Measurements from ENCODE around the gene REXO5.

Gene REXO5

GRCh38 chr16:20774703-20775362, 31.5 kb upstream of the REXO5 start:
- Histone ChIP-seq H3K9me3 (ENCODE audit: control insufficient read depth, insufficient read depth, low read depth, low read length) (no peaks in the 10 kb centered on the region), H3K36me3 (ENCODE audit: control insufficient read depth in 2 of 2, insufficient read depth in 1 of 2, low read length in 2 of 2) (no peaks in the 10 kb centered on the region), H3K4me3 (ENCODE audit: low read depth, low read length) (no peak overlapping the region), H3K27ac (ENCODE audit: extremely low read depth, low read depth, low read length) (no peak overlapping the region), H3K4me1 (ENCODE audit: control insufficient read depth, insufficient read depth, low read length) (no peaks in the 10 kb centered on the region)
- ChIA-PET POLR2A (no interaction called here), CTCF (interaction anchor here (0.6 to 2.7 kb wide), 9 partner anchors 8 to 388 kb away, joined by 3 to 15 read pairs (median 4); no protein-coding TSS in a partner anchor)
- peak; percentile 81 for TF ChIP-seq ZNF335 (tag by site-specific recombination; conservative IDR thresholded peaks at IDR 0.05)
- TF ChIP-seq GLI4 (tag by site-specific recombination; IDR thresholded peaks at IDR 0.05): no peak
- TF ChIP-seq ZNF654 (tag by site-specific recombination; IDR thresholded peaks at IDR 0.05; ENCODE audit: low read depth): peak; percentile 30
- TF ChIP-seq, protein P1, sequence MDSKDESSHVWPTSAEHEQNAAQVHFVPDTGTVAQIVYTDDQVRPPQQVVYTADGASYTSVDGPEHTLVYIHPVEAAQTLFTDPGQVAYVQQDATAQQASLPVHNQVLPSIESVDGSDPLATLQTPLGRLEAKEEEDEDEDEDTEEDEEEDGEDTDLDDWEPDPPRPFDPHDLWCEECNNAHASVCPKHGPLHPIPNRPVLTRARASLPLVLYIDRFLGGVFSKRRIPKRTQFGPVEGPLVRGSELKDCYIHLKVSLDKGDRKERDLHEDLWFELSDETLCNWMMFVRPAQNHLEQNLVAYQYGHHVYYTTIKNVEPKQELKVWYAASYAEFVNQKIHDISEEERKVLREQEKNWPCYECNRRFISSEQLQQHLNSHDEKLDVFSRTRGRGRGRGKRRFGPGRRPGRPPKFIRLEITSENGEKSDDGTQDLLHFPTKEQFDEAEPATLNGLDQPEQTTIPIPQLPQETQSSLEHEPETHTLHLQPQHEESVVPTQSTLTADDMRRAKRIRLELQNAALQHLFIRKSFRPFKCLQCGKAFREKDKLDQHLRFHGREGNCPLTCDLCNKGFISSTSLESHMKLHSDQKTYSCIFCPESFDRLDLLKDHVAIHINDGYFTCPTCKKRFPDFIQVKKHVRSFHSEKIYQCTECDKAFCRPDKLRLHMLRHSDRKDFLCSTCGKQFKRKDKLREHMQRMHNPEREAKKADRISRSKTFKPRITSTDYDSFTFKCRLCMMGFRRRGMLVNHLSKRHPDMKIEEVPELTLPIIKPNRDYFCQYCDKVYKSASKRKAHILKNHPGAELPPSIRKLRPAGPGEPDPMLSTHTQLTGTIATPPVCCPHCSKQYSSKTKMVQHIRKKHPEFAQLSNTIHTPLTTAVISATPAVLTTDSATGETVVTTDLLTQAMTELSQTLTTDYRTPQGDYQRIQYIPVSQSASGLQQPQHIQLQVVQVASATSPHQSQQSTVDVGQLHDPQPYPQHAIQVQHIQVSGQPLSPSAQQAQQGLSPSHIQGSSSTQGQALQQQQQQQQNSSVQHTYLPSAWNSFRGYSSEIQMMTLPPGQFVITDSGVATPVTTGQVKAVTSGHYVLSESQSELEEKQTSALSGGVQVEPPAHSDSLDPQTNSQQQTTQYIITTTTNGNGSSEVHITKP (tag by site-specific recombination; IDR thresholded peaks at IDR 0.05): 0 out of 2 replicates have a peak, but pooled peaks have one; percentile 27
- TF ChIP-seq, protein P2, sequence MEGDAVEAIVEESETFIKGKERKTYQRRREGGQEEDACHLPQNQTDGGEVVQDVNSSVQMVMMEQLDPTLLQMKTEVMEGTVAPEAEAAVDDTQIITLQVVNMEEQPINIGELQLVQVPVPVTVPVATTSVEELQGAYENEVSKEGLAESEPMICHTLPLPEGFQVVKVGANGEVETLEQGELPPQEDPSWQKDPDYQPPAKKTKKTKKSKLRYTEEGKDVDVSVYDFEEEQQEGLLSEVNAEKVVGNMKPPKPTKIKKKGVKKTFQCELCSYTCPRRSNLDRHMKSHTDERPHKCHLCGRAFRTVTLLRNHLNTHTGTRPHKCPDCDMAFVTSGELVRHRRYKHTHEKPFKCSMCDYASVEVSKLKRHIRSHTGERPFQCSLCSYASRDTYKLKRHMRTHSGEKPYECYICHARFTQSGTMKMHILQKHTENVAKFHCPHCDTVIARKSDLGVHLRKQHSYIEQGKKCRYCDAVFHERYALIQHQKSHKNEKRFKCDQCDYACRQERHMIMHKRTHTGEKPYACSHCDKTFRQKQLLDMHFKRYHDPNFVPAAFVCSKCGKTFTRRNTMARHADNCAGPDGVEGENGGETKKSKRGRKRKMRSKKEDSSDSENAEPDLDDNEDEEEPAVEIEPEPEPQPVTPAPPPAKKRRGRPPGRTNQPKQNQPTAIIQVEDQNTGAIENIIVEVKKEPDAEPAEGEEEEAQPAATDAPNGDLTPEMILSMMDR (tag by site-specific recombination; IDR thresholded peaks at IDR 0.05): peak; percentile 58; the same call in 1 of the 2 replicates
- TF ChIP-seq ZNF664 (tag by site-specific recombination; IDR thresholded peaks at IDR 0.05): no peak

- POLR2A ChIA-PET: no interaction called here
- CTCF ChIA-PET: interaction anchor here (0.7 kb wide), 1 partner anchor 252 kb away, joined by 3 read pairs; no protein-coding TSS in a partner anchor
- H3K27ac ChIP-seq (ENCODE audit: extremely low read depth, low read depth, low read length): no peak overlapping the region
These were observed 24.6 kb upstream of the REXO5 start for GRCh38 chr16:20781697-20782096.

GRCh38 chr16:20782470-20782869, 23.9 kb upstream of the REXO5 start:
- Histone ChIP-seq H3K27ac (ENCODE audit: extremely low read depth, low read depth, low read length) (no peak overlapping the region), H3K9me3 (ENCODE audit: control insufficient read depth, insufficient read depth, low read depth, low read length) (no peaks in the 10 kb centered on the region), H3K4me3 (ENCODE audit: low read depth, low read length) (no peak overlapping the region), H3K4me1 (ENCODE audit: control insufficient read depth, insufficient read depth, low read length) (no peaks in the 10 kb centered on the region), H3K36me3 (ENCODE audit: control insufficient read depth in 2 of 2, insufficient read depth in 1 of 2, low read length in 2 of 2) (no peaks in the 10 kb centered on the region)
- ChIA-PET CTCF (interaction anchor here (1.5 kb wide), 1 partner anchor 7 kb away, joined by 6 read pairs; no protein-coding TSS in a partner anchor), POLR2A (interaction anchor here (0.7 kb wide), 1 partner anchor 14 kb away, joined by 3 read pairs; no protein-coding TSS in a partner anchor)
- TF ChIP-seq ZNF138 (tag by site-specific recombination; IDR thresholded peaks at IDR 0.05; ENCODE audit: borderline replicate concordance) (no peak), REPIN1 (tag by site-specific recombination; IDR thresholded peaks at IDR 0.05; ENCODE audit: low read depth) (no peak), MYNN (tag by site-specific recombination; IDR thresholded peaks at IDR 0.05; ENCODE audit: borderline replicate concordance) (no peak), ZNF426 (tag by site-specific recombination; IDR thresholded peaks at IDR 0.05) (no peak), ZNF473 (tag by site-specific recombination; IDR thresholded peaks at IDR 0.05) (no peak), ZNF133 (tag by site-specific recombination; IDR thresholded peaks at IDR 0.05) (no peak), KLF16 (tag by site-specific recombination; IDR thresholded peaks at IDR 0.05) (no peak), KLF9 (tag by site-specific recombination; IDR thresholded peaks at IDR 0.05; ENCODE audit: low read depth) (no peak)
- TF ChIP-seq, protein P3, sequence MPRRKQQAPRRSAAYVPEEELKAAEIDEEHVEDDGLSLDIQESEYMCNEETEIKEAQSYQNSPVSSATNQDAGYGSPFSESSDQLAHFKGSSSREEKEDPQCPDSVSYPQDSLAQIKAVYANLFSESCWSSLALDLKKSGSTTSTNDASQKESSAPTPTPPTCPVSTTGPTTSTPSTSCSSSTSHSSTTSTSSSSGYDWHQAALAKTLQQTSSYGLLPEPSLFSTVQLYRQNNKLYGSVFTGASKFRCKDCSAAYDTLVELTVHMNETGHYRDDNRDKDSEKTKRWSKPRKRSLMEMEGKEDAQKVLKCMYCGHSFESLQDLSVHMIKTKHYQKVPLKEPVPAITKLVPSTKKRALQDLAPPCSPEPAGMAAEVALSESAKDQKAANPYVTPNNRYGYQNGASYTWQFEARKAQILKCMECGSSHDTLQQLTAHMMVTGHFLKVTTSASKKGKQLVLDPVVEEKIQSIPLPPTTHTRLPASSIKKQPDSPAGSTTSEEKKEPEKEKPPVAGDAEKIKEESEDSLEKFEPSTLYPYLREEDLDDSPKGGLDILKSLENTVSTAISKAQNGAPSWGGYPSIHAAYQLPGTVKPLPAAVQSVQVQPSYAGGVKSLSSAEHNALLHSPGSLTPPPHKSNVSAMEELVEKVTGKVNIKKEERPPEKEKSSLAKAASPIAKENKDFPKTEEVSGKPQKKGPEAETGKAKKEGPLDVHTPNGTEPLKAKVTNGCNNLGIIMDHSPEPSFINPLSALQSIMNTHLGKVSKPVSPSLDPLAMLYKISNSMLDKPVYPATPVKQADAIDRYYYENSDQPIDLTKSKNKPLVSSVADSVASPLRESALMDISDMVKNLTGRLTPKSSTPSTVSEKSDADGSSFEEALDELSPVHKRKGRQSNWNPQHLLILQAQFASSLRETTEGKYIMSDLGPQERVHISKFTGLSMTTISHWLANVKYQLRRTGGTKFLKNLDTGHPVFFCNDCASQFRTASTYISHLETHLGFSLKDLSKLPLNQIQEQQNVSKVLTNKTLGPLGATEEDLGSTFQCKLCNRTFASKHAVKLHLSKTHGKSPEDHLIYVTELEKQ (tag by site-specific recombination; IDR thresholded peaks at IDR 0.05; ENCODE audit: borderline replicate concordance): no peak
- TF ChIP-seq, protein P4, sequence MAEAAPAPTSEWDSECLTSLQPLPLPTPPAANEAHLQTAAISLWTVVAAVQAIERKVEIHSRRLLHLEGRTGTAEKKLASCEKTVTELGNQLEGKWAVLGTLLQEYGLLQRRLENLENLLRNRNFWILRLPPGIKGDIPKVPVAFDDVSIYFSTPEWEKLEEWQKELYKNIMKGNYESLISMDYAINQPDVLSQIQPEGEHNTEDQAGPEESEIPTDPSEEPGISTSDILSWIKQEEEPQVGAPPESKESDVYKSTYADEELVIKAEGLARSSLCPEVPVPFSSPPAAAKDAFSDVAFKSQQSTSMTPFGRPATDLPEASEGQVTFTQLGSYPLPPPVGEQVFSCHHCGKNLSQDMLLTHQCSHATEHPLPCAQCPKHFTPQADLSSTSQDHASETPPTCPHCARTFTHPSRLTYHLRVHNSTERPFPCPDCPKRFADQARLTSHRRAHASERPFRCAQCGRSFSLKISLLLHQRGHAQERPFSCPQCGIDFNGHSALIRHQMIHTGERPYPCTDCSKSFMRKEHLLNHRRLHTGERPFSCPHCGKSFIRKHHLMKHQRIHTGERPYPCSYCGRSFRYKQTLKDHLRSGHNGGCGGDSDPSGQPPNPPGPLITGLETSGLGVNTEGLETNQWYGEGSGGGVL (tag by site-specific recombination; IDR thresholded peaks at IDR 0.05): no peak

More at GRCh38 chr16:20781697-20782096, 24.6 kb upstream of the REXO5 start:
- H3K4me1 ChIP-seq (ENCODE audit: control insufficient read depth, insufficient read depth, low read length): no peaks in the 10 kb centered on the region
- H3K9me3 ChIP-seq (ENCODE audit: control insufficient read depth, insufficient read depth, low read depth, low read length): no peaks in the 10 kb centered on the region
- H3K4me3 ChIP-seq (ENCODE audit: low read depth, low read length): no peak overlapping the region
- TF ChIP-seq ZNF624 (tag by site-specific recombination; IDR thresholded peaks at IDR 0.05) (no peak), ZNF302 (tag by site-specific recombination; IDR thresholded peaks at IDR 0.05; ENCODE audit: low read depth) (no peak), ZNF324 (tag by site-specific recombination; IDR thresholded peaks at IDR 0.05) (no peak)
- TF ChIP-seq, protein P5, sequence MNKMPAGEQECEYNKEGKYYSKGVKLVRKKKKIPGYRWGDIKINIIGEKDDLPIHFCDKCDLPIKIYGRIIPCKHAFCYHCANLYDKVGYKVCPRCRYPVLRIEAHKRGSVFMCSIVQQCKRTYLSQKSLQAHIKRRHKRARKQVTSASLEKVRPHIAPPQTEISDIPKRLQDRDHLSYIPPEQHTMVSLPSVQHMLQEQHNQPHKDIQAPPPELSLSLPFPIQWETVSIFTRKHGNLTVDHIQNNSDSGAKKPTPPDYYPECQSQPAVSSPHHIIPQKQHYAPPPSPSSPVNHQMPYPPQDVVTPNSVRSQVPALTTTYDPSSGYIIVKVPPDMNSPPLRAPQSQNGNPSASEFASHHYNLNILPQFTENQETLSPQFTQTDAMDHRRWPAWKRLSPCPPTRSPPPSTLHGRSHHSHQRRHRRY (tag by site-specific recombination; IDR thresholded peaks at IDR 0.05): no peak
- no peaks in the 10 kb centered on the region for H3K36me3 ChIP-seq (ENCODE audit: control insufficient read depth in 2 of 2, insufficient read depth in 1 of 2, low read length in 2 of 2)
